ENCODE data around the gene SIK3.

- TF ChIP-seq, protein P1, sequence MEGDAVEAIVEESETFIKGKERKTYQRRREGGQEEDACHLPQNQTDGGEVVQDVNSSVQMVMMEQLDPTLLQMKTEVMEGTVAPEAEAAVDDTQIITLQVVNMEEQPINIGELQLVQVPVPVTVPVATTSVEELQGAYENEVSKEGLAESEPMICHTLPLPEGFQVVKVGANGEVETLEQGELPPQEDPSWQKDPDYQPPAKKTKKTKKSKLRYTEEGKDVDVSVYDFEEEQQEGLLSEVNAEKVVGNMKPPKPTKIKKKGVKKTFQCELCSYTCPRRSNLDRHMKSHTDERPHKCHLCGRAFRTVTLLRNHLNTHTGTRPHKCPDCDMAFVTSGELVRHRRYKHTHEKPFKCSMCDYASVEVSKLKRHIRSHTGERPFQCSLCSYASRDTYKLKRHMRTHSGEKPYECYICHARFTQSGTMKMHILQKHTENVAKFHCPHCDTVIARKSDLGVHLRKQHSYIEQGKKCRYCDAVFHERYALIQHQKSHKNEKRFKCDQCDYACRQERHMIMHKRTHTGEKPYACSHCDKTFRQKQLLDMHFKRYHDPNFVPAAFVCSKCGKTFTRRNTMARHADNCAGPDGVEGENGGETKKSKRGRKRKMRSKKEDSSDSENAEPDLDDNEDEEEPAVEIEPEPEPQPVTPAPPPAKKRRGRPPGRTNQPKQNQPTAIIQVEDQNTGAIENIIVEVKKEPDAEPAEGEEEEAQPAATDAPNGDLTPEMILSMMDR (IDR thresholded peaks at IDR 0.05; ENCODE audit: low read length), result no peak
- no peak for TF ChIP-seq EZH2phosphoT487 (IDR thresholded peaks at IDR 0.05; ENCODE audit: low read length)
- no peak for TF ChIP-seq EZH2 (optimal IDR thresholded peaks at IDR 0.05; ENCODE audit: low read depth, low read length)
Measured at GRCh38 chr11:116849060-116849459, 249.2 kb downstream of the SIK3 start.

All from MM.1S (cell line).